Activated CD4-positive, alpha-beta T cell treated with anti-CD3 and anti-CD28 coated beads for 24 hours (primary cell): ENCODE measurements around the gene PPP4C.
"Not testable (repeated sequence)": the region's sequence is repeated elsewhere in the genome, so short reads cannot be mapped to it uniquely, and the experiment has no call there.

Experiments used
- DNase-seq, 2 donors: peaks; one replicate each; pipeline ENCODE4 v3.0.0-alpha.2; 2020; ENCODE audit warnings: low read depth in 2 of 2

Gene PPP4C

GRCh38 chr16:30096105-30096861, 20.5 kb downstream of the PPP4C start, which contains the start of gene YPEL3:
Gene YPEL3 (minus strand): TSS chr16:30096213. CDS start chr16:30095482, 731 bp downstream.
- peak; percentile 74 to 82 for DNase-seq

- DNase-seq, result no peak
These were observed 21.2 kb downstream of the PPP4C start for GRCh38 chr16:30096862-30097563.

GRCh38 chr16:30104090-30104489, 28.3 kb downstream of the PPP4C start:
- DNase-seq, result no peak

GRCh38 chr16:30104492-30104891, 28.7 kb downstream of the PPP4C start:
- no peak for DNase-seq

GRCh38 chr16:30108059-30108850, 32.5 kb downstream of the PPP4C start:
- no peak for DNase-seq

- DNase-seq, result no peak
These were observed 34.9 kb downstream of the PPP4C start for GRCh38 chr16:30110661-30111060.

- DNase-seq, result peak; percentile 52 to 60
These were observed 36.6 kb downstream of the PPP4C start for GRCh38 chr16:30112197-30113030.

- no peak for DNase-seq
These were observed 37.4 kb downstream of the PPP4C start, which contains the start of gene GDPD3 for GRCh38 chr16:30113031-30113710. Gene GDPD3 (minus strand): TSS chr16:30113537. CDS start chr16:30113478, 59 bp downstream.

- no peak for DNase-seq
These were observed 38.0 kb downstream of the PPP4C start for GRCh38 chr16:30113711-30114333.

GRCh38 chr16:30114411-30114810, 38.6 kb downstream of the PPP4C start:
- no peak for DNase-seq

- DNase-seq, result not testable (repeated sequence)
These were observed 39.0 kb downstream of the PPP4C start for GRCh38 chr16:30114833-30115232.

GRCh38 chr16:30115238-30115637, 39.4 kb downstream of the PPP4C start:
- DNase-seq, result no peak

- DNase-seq, result no peak
These were observed 40.8 kb downstream of the PPP4C start for GRCh38 chr16:30116291-30117207.

GRCh38 chr16:30117768-30118167, 42.0 kb downstream of the PPP4C start:
- DNase-seq, result no peak

GRCh38 chr16:30119428-30119827, 43.6 kb downstream of the PPP4C start:
- no peak for DNase-seq

GRCh38 chr16:30120340-30121105, 44.7 kb downstream of the PPP4C start:
- no peak for DNase-seq

GRCh38 chr16:30121741-30122571, 46.2 kb downstream of the PPP4C start:
- DNase-seq, result no peak
